ENCODE results near the gene KLHL34.

The KLHL34 gene

GRCh38 chrX:21666252-21666651 is 8.1 kb upstream of the KLHL34 start:
- no peaks in the 10 kb centered on the region for H3K9me3 ChIP-seq (ENCODE audit: insufficient read depth, low read length, severe bottlenecking)
- H3K36me3 ChIP-seq (ENCODE audit: insufficient read depth, low read length), result no peaks in the 10 kb centered on the region
- H3K4me3 ChIP-seq (ENCODE audit: low read depth in 1 of 2, low read length in 2 of 2), result no peak overlapping the region
- no peaks in the 10 kb centered on the region for H3K27me3 ChIP-seq (ENCODE audit: insufficient read depth, low read length, poor library complexity)
- DNase-seq, result no peak
- TF ChIP-seq CTCF (IDR thresholded peaks at IDR 0.05; ENCODE audit: borderline replicate concordance, extremely low read depth, low read length, poor library complexity, severe bottlenecking), result no peak
- no peak for TF ChIP-seq EZH2 (IDR thresholded peaks at IDR 0.05; ENCODE audit: borderline replicate concordance, low read depth, low read length, severe bottlenecking)
- no peak overlapping the region for H3K27ac ChIP-seq (ENCODE audit: low read length)
- no peaks in the 10 kb centered on the region for H4K20me1 ChIP-seq (ENCODE audit: insufficient read depth, low read length)
- H3K79me2 ChIP-seq (ENCODE audit: insufficient read depth, low read length), result no peaks in the 10 kb centered on the region
- H2AFZ ChIP-seq (ENCODE audit: low read depth, low read length), result no peak overlapping the region
- no peaks in the 10 kb centered on the region for H3K4me1 ChIP-seq (ENCODE audit: insufficient read depth, low read length)
- H3K4me2 ChIP-seq (ENCODE audit: insufficient read depth, low read length), result no peak overlapping the region
- no peak for ATAC-seq (ENCODE audit: insufficient read depth, low read depth)
- H3K9ac ChIP-seq (ENCODE audit: low read depth, low read length), result no peak overlapping the region

GRCh38 chrX:21662761-21663160 is 4.6 kb upstream of the KLHL34 start:
- ATAC-seq (ENCODE audit: insufficient read depth, low read depth) (no peak), DNase-seq (no peak)
- H3K4me1 ChIP-seq (ENCODE audit: insufficient read depth, low read length), result no peaks in the 10 kb centered on the region
- no peaks in the 10 kb centered on the region for H4K20me1 ChIP-seq (ENCODE audit: insufficient read depth, low read length)
- H3K4me3 ChIP-seq (ENCODE audit: low read depth in 1 of 2, low read length in 2 of 2), result no peak overlapping the region
- H3K4me2 ChIP-seq (ENCODE audit: insufficient read depth, low read length), result no peak overlapping the region
- H3K27ac ChIP-seq (ENCODE audit: low read length), result no peak overlapping the region
- H3K36me3 ChIP-seq (ENCODE audit: insufficient read depth, low read length), result no peaks in the 10 kb centered on the region
- H3K9ac ChIP-seq (ENCODE audit: low read depth, low read length), result no peak overlapping the region
- no peaks in the 10 kb centered on the region for H3K9me3 ChIP-seq (ENCODE audit: insufficient read depth, low read length, severe bottlenecking)
- no peak overlapping the region for H2AFZ ChIP-seq (ENCODE audit: low read depth, low read length)
- H3K79me2 ChIP-seq (ENCODE audit: insufficient read depth, low read length), result no peaks in the 10 kb centered on the region
- no peaks in the 10 kb centered on the region for H3K27me3 ChIP-seq (ENCODE audit: insufficient read depth, low read length, poor library complexity)
- TF ChIP-seq EZH2 (IDR thresholded peaks at IDR 0.05; ENCODE audit: borderline replicate concordance, low read depth, low read length, severe bottlenecking) (no peak), CTCF (IDR thresholded peaks at IDR 0.05; ENCODE audit: borderline replicate concordance, extremely low read depth, low read length, poor library complexity, severe bottlenecking) (no peak)

- no peak overlapping the region for H3K4me2 ChIP-seq (ENCODE audit: insufficient read depth, low read length)
- no peak overlapping the region for H3K9ac ChIP-seq (ENCODE audit: low read depth, low read length)
- TF ChIP-seq EZH2 (IDR thresholded peaks at IDR 0.05; ENCODE audit: borderline replicate concordance, low read depth, low read length, severe bottlenecking) (no peak), CTCF (IDR thresholded peaks at IDR 0.05; ENCODE audit: borderline replicate concordance, extremely low read depth, low read length, poor library complexity, severe bottlenecking) (no peak)
- H3K36me3 ChIP-seq (ENCODE audit: insufficient read depth, low read length), result peaks cover 2% of the 10 kb centered on the region; the same call in 1 of the 2 replicates
- no peak overlapping the region for H3K4me3 ChIP-seq (ENCODE audit: low read depth in 1 of 2, low read length in 2 of 2)
- no peaks in the 10 kb centered on the region for H3K79me2 ChIP-seq (ENCODE audit: insufficient read depth, low read length)
- H3K4me1 ChIP-seq (ENCODE audit: insufficient read depth, low read length), result no peaks in the 10 kb centered on the region
- no peak overlapping the region for H2AFZ ChIP-seq (ENCODE audit: low read depth, low read length)
- H3K9me3 ChIP-seq (ENCODE audit: insufficient read depth, low read length, severe bottlenecking), result no peaks in the 10 kb centered on the region
- H3K27ac ChIP-seq (ENCODE audit: low read length), result no peak overlapping the region
- no peaks in the 10 kb centered on the region for H3K27me3 ChIP-seq (ENCODE audit: insufficient read depth, low read length, poor library complexity)
- no peak for ATAC-seq (ENCODE audit: insufficient read depth, low read depth)
- no peaks in the 10 kb centered on the region for H4K20me1 ChIP-seq (ENCODE audit: insufficient read depth, low read length)
- no peak for DNase-seq
These were observed 3.2 kb upstream of the KLHL34 start for GRCh38 chrX:21661316-21661715.

- Histone ChIP-seq H3K4me3 (ENCODE audit: low read depth in 1 of 2, low read length in 2 of 2) (no peak overlapping the region), H3K9me3 (ENCODE audit: insufficient read depth, low read length, severe bottlenecking) (no peaks in the 10 kb centered on the region), H3K79me2 (ENCODE audit: insufficient read depth, low read length) (no peaks in the 10 kb centered on the region), H4K20me1 (ENCODE audit: insufficient read depth, low read length) (no peaks in the 10 kb centered on the region), H3K36me3 (ENCODE audit: insufficient read depth, low read length) (peaks cover 2% of the 10 kb centered on the region; the same call in 1 of the 2 replicates), H3K4me1 (ENCODE audit: insufficient read depth, low read length) (no peaks in the 10 kb centered on the region), H3K9ac (ENCODE audit: low read depth, low read length) (no peak overlapping the region), H2AFZ (ENCODE audit: low read depth, low read length) (no peak overlapping the region), H3K27ac (ENCODE audit: low read length) (no peak overlapping the region), H3K4me2 (ENCODE audit: insufficient read depth, low read length) (no peak overlapping the region), H3K27me3 (ENCODE audit: insufficient read depth, low read length, poor library complexity) (no peaks in the 10 kb centered on the region)
- DNase-seq (no peak), ATAC-seq (ENCODE audit: insufficient read depth, low read depth) (no peak)
- no peak for TF ChIP-seq CTCF (IDR thresholded peaks at IDR 0.05; ENCODE audit: borderline replicate concordance, extremely low read depth, low read length, poor library complexity, severe bottlenecking)
- TF ChIP-seq EZH2 (IDR thresholded peaks at IDR 0.05; ENCODE audit: borderline replicate concordance, low read depth, low read length, severe bottlenecking), result no peak
These were observed 2.0 kb upstream of the KLHL34 start for GRCh38 chrX:21660156-21660555.

Data from DND-41 (cell line).